DND-41 (cell line): ENCODE data around the gene ASIC1.

Experiments
- ATAC-seq: fragments of 200-7000 bp; cut with Tn5 transposase; 3 replicates; pipeline ENCODE4 v1.9.1; 2021; ENCODE audit warnings: low read depth; ENCODE audit not compliant: insufficient read depth
- DNase-seq: peaks from one replicate; pipeline ENCODE4 v3.0.0-alpha.2; 2020
- H2AFZ ChIP-seq: 2 replicates; pipeline ENCODE4 v1.6.0; 2012; ENCODE audit warnings: low read depth, low read length
- H3K27ac ChIP-seq: 2 replicates; pipeline ENCODE4 v1.5.1; 2012; ENCODE audit warnings: low read length, inconsistent platforms
- H3K27me3 ChIP-seq: fragments of 200-600 bp; sonication (generic); 2 replicates; pipeline ENCODE4 v1.6.0; 2012; ENCODE audit warnings: low read length, mild to moderate bottlenecking, inconsistent platforms; ENCODE audit not compliant: insufficient read depth, poor library complexity
- H3K36me3 ChIP-seq: 2 replicates; pipeline ENCODE4 v1.5.1; 2012; ENCODE audit warnings: low read length, inconsistent platforms; ENCODE audit not compliant: insufficient read depth
- H3K4me1 ChIP-seq: 2 replicates; pipeline ENCODE4 v1.5.1; 2012; ENCODE audit warnings: mild to moderate bottlenecking, low read length; ENCODE audit not compliant: insufficient read depth
- H3K4me2 ChIP-seq: 2 replicates; pipeline ENCODE4 v1.6.0; 2012; ENCODE audit warnings: mild to moderate bottlenecking, moderate library complexity, low read length, inconsistent platforms; ENCODE audit not compliant: insufficient read depth
- H3K4me3 ChIP-seq, 2 experiments: fragments of 200-600 bp in 1 of 2; shearing (Covaris generic) in 1 of 2; 2 replicates each; pipeline ENCODE4 v1.5.1; 2012 to 2016; ENCODE audit warnings: inconsistent platforms in 2 of 2, low read length in 2 of 2, mild to moderate bottlenecking in 2 of 2, low read depth in 1 of 2, moderate library complexity in 1 of 2
- H3K79me2 ChIP-seq: 2 replicates; pipeline ENCODE4 v1.6.0; 2012; ENCODE audit warnings: low read length, inconsistent platforms; ENCODE audit not compliant: insufficient read depth
- H3K9ac ChIP-seq: 2 replicates; pipeline ENCODE4 v1.6.0; 2012; ENCODE audit warnings: low read depth, mild to moderate bottlenecking, inconsistent platforms, low read length, moderate library complexity
- H3K9me3 ChIP-seq: 2 replicates; pipeline ENCODE4 v1.5.1; 2012; ENCODE audit warnings: low read length, moderate library complexity, mild to moderate bottlenecking, inconsistent platforms; ENCODE audit not compliant: insufficient read depth, severe bottlenecking
- H4K20me1 ChIP-seq: 2 replicates; pipeline ENCODE4 v1.6.0; 2012; ENCODE audit warnings: low read length; ENCODE audit not compliant: insufficient read depth
- CTCF ChIP-seq: IDR thresholded peaks from 2 replicates; pipeline ENCODE4 v1.5.1; 2012; ENCODE audit warnings: borderline replicate concordance, low read length, moderate library complexity, mild to moderate bottlenecking; ENCODE audit not compliant: poor library complexity, severe bottlenecking; ENCODE audit errors: extremely low read depth
- EZH2 ChIP-seq: IDR thresholded peaks from 3 replicates; pipeline ENCODE4 v1.6.1; 2012; ENCODE audit warnings: borderline replicate concordance, low read depth, mild to moderate bottlenecking, moderate library complexity, low read length, inconsistent platforms; ENCODE audit not compliant: severe bottlenecking

The ASIC1 gene

GRCh38 chr12:50061171-50061570 lies 3.8 kb downstream of the ASIC1 start:
- no peak overlapping the region for H3K9ac ChIP-seq
- H4K20me1 ChIP-seq = peaks cover 8% of the 10 kb centered on the region; the same call in 1 of the 2 replicates
- no peaks in the 10 kb centered on the region for H3K36me3 ChIP-seq
- no peak for ATAC-seq
- H3K79me2 ChIP-seq = no peaks in the 10 kb centered on the region
- no peaks in the 10 kb centered on the region for H3K9me3 ChIP-seq
- no peak overlapping the region for H3K4me2 ChIP-seq
- H3K4me1 ChIP-seq = peaks cover 44% of the 10 kb centered on the region
- H2AFZ ChIP-seq = no peak overlapping the region
- DNase-seq = no peak
- H3K4me3 ChIP-seq = no peak overlapping the region
- H3K27ac ChIP-seq = no peak overlapping the region
- TF ChIP-seq EZH2 (no peak), CTCF (no peak)
- H3K27me3 ChIP-seq = peaks cover 23% of the 10 kb centered on the region

- no peaks in the 10 kb centered on the region for H3K9me3 ChIP-seq
- no peak for DNase-seq
- no peak overlapping the region for H3K4me2 ChIP-seq
- ATAC-seq = 0 out of 3 replicates have a peak, but pooled peaks have one; percentile 18
- peaks cover 14% of the 10 kb centered on the region for H3K27me3 ChIP-seq
- no peak overlapping the region for H3K4me3 ChIP-seq
- no peaks in the 10 kb centered on the region for H3K36me3 ChIP-seq
- peaks cover 35% of the 10 kb centered on the region for H3K4me1 ChIP-seq
- TF ChIP-seq EZH2 (no peak), CTCF (no peak)
- H3K27ac ChIP-seq = no peak overlapping the region
- no peak overlapping the region for H3K9ac ChIP-seq
- H4K20me1 ChIP-seq = no peaks in the 10 kb centered on the region
- H3K79me2 ChIP-seq = no peaks in the 10 kb centered on the region
- H2AFZ ChIP-seq = no peak overlapping the region
Observed at GRCh38 chr12:50061946-50062686, 4.7 kb downstream of the ASIC1 start.

- Histone ChIP-seq H3K36me3 (no peaks in the 10 kb centered on the region), H3K9ac (no peak overlapping the region), H3K79me2 (no peaks in the 10 kb centered on the region), H3K4me2 (no peak overlapping the region), H3K4me3 (no peak overlapping the region), H3K9me3 (no peaks in the 10 kb centered on the region), H3K4me1 (peaks cover 33% of the 10 kb centered on the region), H4K20me1 (no peaks in the 10 kb centered on the region), H3K27ac (no peak overlapping the region), H2AFZ (no peak overlapping the region), H3K27me3 (peaks cover 7% of the 10 kb centered on the region)
- DNase-seq (no peak), ATAC-seq (no peak)
- TF ChIP-seq EZH2 (no peak), CTCF (no peak)
Observed at GRCh38 chr12:50062728-50063460, 5.5 kb downstream of the ASIC1 start.
